Measurements from ENCODE around the gene XPO5. TPM values are rescaled to one million over a fixed set of nuclear protein-coding genes. Genes with fewer than 3 reads are reported as not detected.

Gene XPO5
- total RNA-seq, 1 donor from 2014 or later: 20.3 TPM

DNA sequence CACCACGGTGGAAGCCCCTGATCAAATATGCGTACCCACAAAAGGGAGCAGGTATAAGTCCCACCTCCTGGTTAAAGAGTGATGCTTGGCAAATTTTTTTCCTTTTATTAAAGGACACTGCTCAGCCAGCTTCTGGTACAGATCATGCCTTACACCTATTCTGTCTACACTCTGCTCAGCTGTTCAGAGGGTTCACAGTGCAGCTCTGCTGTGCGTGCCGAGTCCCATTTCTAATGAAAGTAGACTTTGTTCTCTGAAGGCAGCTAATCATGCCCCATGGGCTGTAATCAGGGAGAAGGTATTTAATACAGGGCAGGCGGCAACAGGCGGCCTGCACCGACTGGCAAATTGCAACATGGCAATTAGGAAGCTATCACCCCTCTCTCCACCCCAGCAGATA is 82.0 kb downstream of the XPO5 start:
- no peak overlapping the region for H3K4me3 ChIP-seq
- intact Hi-C loops (cut with micrococcal nuclease): loop anchor here (5.0 to 10.0 kb wide), 2 partner anchors 42 to 109 kb away; no protein-coding TSS in a partner anchor
- peak overlapping the region; percentile 84 for H3K27ac ChIP-seq (replicated peaks)
- no peak for TF ChIP-seq CTCF (IDR thresholded peaks at IDR 0.05; ENCODE audit: borderline replicate concordance)
- H3K27me3 ChIP-seq (ENCODE audit: low read depth): no peaks in the 10 kb centered on the region
- no peaks in the 10 kb centered on the region for H3K9me3 ChIP-seq (replicated peaks)
- H3K4me1 ChIP-seq: no peaks in the 10 kb centered on the region
- peaks cover 13% of the 10 kb centered on the region for H3K36me3 ChIP-seq
- no peak for DNase-seq

- H3K4me1 ChIP-seq: no peaks in the 10 kb centered on the region
- no peaks in the 10 kb centered on the region for H3K27me3 ChIP-seq (ENCODE audit: low read depth)
- no peaks in the 10 kb centered on the region for H3K9me3 ChIP-seq (replicated peaks)
- no peak for TF ChIP-seq CTCF (IDR thresholded peaks at IDR 0.05; ENCODE audit: borderline replicate concordance)
- H3K36me3 ChIP-seq: peaks cover 7% of the 10 kb centered on the region
- no peak for DNase-seq
- intact Hi-C loops (cut with micrococcal nuclease): loop anchor here (5.0 to 10.0 kb wide), 2 partner anchors 41 to 108 kb away; no protein-coding TSS in a partner anchor
- no peak overlapping the region for H3K4me3 ChIP-seq
- peak overlapping the region; percentile 84 for H3K27ac ChIP-seq (replicated peaks)
Measured at GRCh38 chr6:43493230-43493629, 82.6 kb downstream of the XPO5 start.

DNA sequence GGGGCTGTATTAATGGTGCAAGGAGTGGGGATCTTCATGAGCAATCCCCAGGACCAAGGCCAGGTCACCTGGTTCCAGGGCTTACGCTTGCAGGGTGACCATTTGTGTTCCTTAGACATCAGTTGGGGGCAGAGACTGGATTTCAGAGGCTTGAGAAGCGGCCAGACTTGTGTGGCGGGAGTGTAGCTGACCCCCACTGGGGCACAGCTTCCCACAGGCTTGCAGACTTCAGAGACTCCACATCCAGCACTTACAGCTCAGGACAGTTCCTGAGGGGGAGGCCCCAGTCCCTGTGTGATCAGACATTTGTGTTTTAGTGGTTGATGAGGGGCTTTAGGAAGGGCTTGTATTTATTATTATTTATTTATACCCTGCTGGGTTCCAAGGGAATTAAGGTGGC is 83.2 kb downstream of the XPO5 start:
- Histone ChIP-seq H3K36me3 (peaks cover 2% of the 10 kb centered on the region), H3K27me3 (ENCODE audit: low read depth) (no peaks in the 10 kb centered on the region), H3K27ac (replicated peaks) (peak overlapping the region; percentile 84), H3K9me3 (replicated peaks) (no peaks in the 10 kb centered on the region), H3K4me3 (peak overlapping the region; percentile 32), H3K4me1 (no peaks in the 10 kb centered on the region)
- intact Hi-C loops (cut with micrococcal nuclease): loop anchor here (5.0 to 10.0 kb wide), 2 partner anchors 40 to 108 kb away; no protein-coding TSS in a partner anchor
- TF ChIP-seq CTCF (IDR thresholded peaks at IDR 0.05; ENCODE audit: borderline replicate concordance): no peak
- no peak for DNase-seq

- no peaks in the 10 kb centered on the region for H3K4me1 ChIP-seq
- TF ChIP-seq CTCF (IDR thresholded peaks at IDR 0.05; ENCODE audit: borderline replicate concordance): no peak
- H3K27ac ChIP-seq (replicated peaks): peak overlapping the region; percentile 84
- no peaks in the 10 kb centered on the region for H3K27me3 ChIP-seq (ENCODE audit: low read depth)
- H3K9me3 ChIP-seq (replicated peaks): no peaks in the 10 kb centered on the region
- DNase-seq: peak; percentile 88
- H3K36me3 ChIP-seq: no peaks in the 10 kb centered on the region
- peak overlapping the region; percentile 32 for H3K4me3 ChIP-seq
- intact Hi-C loops (cut with micrococcal nuclease): loop anchor here (5.0 to 10.0 kb wide), 2 partner anchors 40 to 107 kb away; no protein-coding TSS in a partner anchor
Measured at GRCh38 chr6:43491750-43492661, 83.8 kb downstream of the XPO5 start.

GRCh38 chr6:43490523-43490939 is 85.3 kb downstream of the XPO5 start:
- Histone ChIP-seq H3K9me3 (replicated peaks) (no peaks in the 10 kb centered on the region), H3K4me1 (peaks cover 8% of the 10 kb centered on the region), H3K27ac (replicated peaks) (no peak overlapping the region), H3K36me3 (no peaks in the 10 kb centered on the region), H3K27me3 (ENCODE audit: low read depth) (no peaks in the 10 kb centered on the region), H3K4me3 (no peak overlapping the region)
- intact Hi-C loops (cut with micrococcal nuclease): loop anchor here (5.0 to 10.0 kb wide), 2 partner anchors 38 to 106 kb away; no protein-coding TSS in a partner anchor
- no peak for DNase-seq
- TF ChIP-seq CTCF (IDR thresholded peaks at IDR 0.05; ENCODE audit: borderline replicate concordance): no peak

Measured in left ventricle myocardium inferior (tissue), 1 donor.